HG03575 (cell line): ENCODE data around the gene SLCO2A1.

ENCODE experiments used
- ATAC-seq: cut with Tn5 transposase; IDR thresholded peaks from one replicate; pipeline ENCODE4 v1.9.1; 2021; ENCODE audit not compliant: unreplicated experiment, insufficient number of reproducible peaks, low FRiP score; ENCODE audit errors: extremely low read depth

Gene SLCO2A1

DNA sequence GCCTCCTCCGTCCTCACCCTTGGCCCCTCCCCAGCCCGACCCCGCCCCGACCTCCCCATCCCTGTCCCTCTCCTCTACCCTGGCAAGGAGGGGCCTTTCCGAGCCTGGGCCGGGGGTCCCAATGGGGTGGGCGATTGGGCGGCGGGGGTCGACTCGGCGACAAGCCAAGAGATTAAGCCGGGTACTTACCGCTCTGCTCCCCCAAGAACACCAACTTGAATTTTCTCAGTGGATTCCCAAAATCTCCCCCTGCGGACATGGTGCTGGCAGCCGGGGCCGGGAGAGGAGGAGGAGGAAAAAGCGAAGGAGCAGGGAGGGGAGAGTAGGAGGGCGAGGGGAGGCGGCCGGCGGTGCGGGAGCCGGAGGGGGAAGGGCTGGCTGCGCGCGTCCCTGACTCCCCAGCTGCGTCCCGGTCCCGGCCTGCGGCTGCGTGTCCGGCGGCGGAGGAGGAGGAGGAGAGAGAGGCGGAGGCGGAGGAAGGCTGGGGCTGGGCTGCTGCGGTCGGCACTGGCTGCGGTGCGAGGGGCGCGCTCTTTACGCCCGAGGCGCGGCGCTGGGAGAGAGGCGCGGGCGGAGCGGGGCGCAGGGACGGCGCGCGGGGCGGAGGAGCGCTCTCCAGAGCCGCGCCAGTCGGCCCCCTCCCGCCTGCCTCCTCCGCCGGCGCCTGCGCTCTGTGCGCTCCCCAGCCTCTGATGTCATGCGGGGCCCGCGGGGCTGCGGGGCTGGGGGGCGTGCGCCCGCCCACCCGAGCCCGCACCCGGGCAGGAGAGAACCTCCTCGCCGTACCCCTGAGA, 134.3 kb downstream of the SLCO2A1 start, which contains the start of gene RAB6B:
Gene RAB6B (minus strand): TSS at position 675 of the 794 bp plus-strand sequence. CDS start 416 bp downstream, at position 259.
- ATAC-seq = no peak

DNA sequence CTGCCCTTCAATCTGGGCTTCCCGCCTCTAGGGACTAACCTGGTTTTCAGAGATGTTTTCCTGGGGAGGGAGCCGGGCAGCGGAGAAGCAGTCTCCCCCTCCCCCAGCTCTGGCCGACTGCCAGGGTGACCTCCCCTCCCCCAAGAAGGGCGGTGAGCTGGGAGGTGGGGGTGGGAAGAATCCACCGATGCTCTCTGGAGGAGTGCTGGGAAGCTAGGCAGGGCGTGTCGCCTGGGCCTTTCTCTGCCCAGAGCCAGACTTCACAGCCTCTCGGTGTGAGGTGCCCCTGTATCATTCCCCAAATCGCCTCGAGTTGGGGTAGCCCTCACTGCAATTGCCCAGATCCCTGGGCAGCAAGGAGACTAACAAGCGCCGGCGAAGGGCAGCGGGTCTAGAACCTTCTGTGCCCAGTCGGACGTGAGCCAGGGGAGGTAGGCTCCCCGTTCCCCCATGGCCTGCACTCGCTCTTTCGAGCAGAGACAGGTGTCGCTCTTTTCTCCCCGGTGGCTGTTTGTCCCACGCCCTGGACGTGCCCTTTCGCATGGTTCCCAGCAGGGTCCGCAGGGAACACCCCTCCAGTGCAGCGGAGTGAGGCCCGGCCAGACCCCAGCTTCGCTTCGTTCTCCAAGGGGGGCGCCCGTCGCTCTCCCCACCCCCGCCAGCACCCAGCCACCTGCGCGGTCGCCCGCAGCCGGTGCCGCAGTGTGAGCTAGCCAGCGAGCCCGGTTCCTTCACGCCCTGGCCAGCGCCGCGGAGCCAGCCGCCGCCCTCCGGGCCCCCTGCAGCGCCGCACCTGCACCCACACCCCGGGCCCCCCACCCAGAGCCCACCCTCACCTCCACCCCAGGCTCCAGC, 135.1 kb downstream of the SLCO2A1 start:
- no peak for ATAC-seq

- no peak for ATAC-seq
Measured at GRCh38 chr3:133893683-133894352, 135.9 kb downstream of the SLCO2A1 start.

DNA sequence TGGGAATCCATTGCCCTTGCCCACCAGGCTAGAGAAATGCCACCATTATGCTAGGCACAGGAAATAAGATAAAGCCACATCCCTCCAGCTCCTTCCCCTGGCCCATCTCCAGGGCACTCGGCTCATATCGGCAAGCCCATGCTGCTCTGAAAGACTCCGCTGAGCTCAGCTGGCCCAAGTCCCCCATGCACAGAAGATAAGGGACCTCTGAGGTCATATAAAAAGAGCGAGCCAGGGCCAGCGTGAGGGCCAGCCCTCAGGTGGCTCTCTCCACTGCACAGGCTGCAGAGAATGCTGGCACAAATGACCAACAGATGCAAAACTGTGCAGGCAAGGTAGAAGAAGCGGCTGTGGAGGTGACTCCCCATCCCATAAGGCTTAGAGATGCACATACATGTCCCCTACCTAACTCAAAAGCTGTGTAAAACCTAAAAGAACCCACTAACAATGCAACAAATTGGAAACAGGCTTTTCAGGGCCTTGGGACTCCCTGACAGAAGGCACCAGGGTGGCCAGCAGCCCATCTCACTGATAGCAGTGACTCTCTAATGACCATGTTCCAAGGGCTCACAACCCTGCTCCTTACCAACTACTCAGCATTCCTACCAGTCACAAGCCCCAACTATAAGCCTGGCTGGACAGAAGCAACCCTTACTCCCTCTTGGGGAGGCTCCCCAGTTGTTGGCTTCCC, 137.0 kb downstream of the SLCO2A1 start:
- no peak for ATAC-seq

- ATAC-seq = no peak
Measured at GRCh38 chr3:133891662-133892378, 137.9 kb downstream of the SLCO2A1 start.

- no peak for ATAC-seq
Measured at GRCh38 chr3:133890972-133891644, 138.6 kb downstream of the SLCO2A1 start.

DNA sequence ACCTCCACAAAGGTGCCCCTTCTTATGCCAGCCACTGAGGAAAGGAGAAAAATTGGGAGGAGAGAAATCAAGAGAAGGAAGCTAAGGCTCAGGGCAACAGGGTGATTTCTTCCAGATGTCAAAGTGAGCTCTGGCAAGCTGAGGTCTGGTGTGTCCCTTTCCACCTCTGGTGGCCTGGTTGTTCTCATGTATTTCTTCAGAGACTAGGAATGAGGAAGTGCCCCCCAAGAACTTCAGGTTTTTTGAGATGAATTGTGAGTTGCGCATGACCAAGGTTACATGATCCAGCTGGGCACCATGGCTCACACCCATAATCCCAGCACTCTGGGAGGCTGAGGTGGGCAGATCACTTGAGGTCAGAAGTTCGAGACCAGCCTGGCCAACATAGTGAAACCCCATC, 139.7 kb downstream of the SLCO2A1 start:
- no peak for ATAC-seq

DNA sequence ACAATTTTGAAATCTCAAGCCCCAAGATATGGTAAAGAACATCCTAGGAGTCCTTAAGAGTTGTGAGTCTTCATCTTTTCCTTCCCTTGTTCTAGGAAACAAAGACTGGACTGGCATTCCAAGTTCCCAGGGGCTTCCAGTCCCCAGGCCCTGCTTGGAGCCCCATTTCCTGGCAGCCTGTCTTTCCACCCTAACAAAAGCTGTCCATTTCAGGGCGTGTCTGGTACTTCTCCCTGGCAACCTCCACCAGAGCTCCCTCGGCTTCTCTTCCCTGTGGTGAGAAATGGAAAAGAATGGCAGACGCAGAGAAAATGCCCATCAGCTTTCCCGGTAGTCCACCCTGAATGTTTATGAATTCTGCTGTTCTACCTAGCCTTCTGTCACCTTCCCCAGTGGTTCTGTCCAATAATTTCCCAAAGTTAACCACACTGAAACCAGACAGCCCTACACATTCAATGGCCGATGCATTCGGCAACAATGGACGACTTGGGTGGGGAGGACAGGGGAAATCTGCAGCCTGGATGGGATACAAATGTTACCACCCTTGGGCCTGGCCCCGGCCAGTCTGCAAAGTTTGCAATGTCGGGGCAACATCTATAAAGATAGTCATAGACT, 140.9 kb downstream of the SLCO2A1 start:
- no peak for ATAC-seq

GRCh38 chr3:133887803-133888703, 141.7 kb downstream of the SLCO2A1 start:
- no peak for ATAC-seq

- no peak for ATAC-seq
Measured at GRCh38 chr3:133887074-133887802, 142.5 kb downstream of the SLCO2A1 start.

DNA sequence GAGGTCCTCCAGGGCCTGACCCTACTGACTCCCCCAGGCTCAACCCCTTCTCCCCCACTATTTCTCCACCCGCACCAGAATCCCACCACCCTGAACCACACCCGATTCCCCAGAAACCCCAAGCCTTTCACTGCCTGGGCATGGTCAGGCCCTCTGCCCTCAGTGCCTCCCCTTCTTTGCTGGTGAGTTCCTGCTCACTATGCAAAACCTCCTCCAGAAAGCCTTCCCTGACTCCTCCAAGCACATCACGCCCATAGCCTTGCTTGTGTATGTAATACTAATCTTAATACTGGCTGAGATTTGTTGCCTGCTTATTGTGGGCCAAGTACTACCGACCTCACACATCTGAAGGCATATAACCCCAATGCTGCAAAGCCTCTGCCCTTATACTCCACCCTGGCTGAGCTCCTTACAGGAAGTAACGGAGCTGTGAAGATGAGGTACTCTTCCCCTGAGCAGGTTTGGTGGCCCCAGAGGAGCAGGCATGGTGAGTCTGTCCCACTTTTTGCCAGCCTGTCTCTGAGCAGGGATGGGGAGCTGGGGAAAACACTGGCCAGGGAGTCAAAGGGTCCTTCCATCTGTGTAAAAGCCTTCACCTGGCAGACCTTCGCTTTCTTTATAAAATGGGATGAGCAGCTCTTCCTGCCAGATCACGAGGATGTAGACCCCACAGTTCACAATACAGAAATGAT, 143.5 kb downstream of the SLCO2A1 start:
- no peak for ATAC-seq

GRCh38 chr3:133884887-133885711, 144.6 kb downstream of the SLCO2A1 start:
- ATAC-seq = no peak

GRCh38 chr3:133884054-133884886, 145.5 kb downstream of the SLCO2A1 start:
- ATAC-seq = no peak

GRCh38 chr3:133883641-133884040, 146.1 kb downstream of the SLCO2A1 start:
- ATAC-seq = no peak
